Neutrophil (primary cell): ENCODE results near the gene GCN1.
A peak's percentile ranks its signal among the peaks of the same experiment; 100 is the strongest.
"Not testable (repeated sequence)": the region's sequence is repeated elsewhere in the genome, so short reads cannot be mapped to it uniquely, and the experiment has no call there.

Experiments
- H3K27ac ChIP-seq: fragments of 200-600 bp; sonication (generic); 2 replicates; pipeline ENCODE4 v1.5.1; 2016; ENCODE audit warnings: mild to moderate bottlenecking, moderate library complexity
- H3K27me3 ChIP-seq: fragments of 200-600 bp; sonication (generic); 2 replicates; pipeline ENCODE4 v1.6.0; 2016; ENCODE audit warnings: mild to moderate bottlenecking
- H3K36me3 ChIP-seq: fragments of 200-600 bp; sonication (generic); 2 replicates; pipeline ENCODE4 v1.5.1; 2017
- H3K4me1 ChIP-seq, 2 experiments: fragments of 200-600 bp in 1 of 2; sonication (generic) in 1 of 2; 1 replicate in 1 of 2; 2 replicates in 1 of 2; pipeline versions ENCODE4 v1.5.1 to v1.6.1; 2013 to 2016; ENCODE audit warnings: low read depth in 1 of 2, low read length in 1 of 2, mild to moderate bottlenecking in 1 of 2, moderate library complexity in 1 of 2; ENCODE audit not compliant: control insufficient read depth in 1 of 2, insufficient read depth in 1 of 2
- H3K4me3 ChIP-seq, 2 experiments: fragments of 200-600 bp in 1 of 2; sonication (generic) in 1 of 2; 1 replicate in 1 of 2; 2 replicates in 1 of 2; pipeline ENCODE4 v1.5.1; 2013 to 2016; ENCODE audit warnings: low read depth in 1 of 2, low read length in 1 of 2, mild to moderate bottlenecking in 1 of 2, moderate library complexity in 1 of 2
- H3K9me3 ChIP-seq: fragments of 200-600 bp; sonication (generic); 2 replicates; pipeline ENCODE4 v1.5.1; 2016
- TF ChIP-seq, protein P1 (sequence below): fragments of 200-600 bp; sonication (generic); IDR thresholded peaks from 2 replicates; pipeline ENCODE4 v1.5.1; 2016; ENCODE audit warnings: antibody characterized with exemption

Gene GCN1

DNA sequence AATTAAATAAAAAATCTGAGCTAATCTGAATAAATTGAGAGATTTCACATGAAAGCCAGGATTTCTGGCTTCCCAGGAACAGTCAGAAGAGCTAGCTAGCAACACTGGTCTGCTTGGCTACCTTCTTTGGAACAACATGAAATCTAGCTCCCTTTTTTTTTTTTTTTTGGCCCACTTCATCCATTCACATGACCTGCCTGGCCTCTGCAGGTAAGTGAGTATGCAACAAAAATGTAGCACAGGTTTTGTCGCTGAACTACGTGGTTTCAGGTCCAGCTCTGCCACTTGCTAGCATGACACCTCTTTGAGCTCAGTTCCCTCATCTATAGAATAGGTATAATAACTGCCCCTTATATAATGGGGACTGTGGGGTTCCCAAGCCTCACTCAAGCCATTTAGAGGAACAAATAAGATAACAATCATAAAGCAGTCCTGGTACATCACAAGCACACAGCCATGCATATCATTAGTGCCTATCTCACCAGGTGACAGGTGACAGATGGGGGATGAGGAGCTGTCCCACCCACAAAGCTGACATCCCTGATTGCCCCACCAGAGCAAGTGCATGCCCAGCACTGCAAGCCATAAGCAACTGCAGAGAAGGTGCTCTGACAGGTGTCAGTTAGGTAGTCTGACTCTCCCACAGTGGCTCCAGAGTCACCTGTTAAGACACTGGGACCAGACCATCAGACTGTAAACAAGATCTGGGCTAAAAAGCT lies 45.4 kb upstream of the GCN1 start:
- peak overlapping the region; percentile 98 for H3K27ac ChIP-seq

DNA sequence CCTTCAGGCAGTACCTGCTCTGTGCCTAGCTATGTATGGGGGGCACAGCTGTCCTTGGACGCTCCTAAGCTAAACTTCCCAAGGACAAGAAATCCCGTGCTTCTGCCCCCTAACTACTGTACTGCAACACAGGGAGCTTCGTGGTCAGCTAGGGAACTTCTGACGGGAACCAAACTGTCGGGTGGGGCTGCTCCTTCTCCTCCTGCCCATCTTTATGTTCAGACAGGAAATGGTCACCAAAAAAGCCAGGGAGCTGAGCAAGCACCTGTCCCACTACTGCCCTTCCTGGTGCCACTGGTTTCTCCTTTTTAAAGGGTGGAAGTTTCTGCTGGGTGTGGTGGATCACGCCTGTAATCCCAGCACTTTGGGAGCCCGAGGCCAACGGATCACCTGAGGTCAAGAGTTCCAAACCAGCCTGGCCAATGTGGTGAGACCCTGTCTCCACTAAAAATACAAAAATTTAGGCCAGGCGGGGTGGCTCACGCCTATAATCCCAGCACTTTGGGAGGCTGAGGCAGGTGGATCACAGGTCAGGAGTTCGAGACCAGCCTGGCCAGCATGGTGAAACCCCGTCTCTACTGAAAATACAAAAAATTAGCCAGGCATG lies 44.4 kb upstream of the GCN1 start:
- peaks cover 100% of the 10 kb centered on the region in 2 experiments for H3K4me1 ChIP-seq
- H3K9me3 ChIP-seq, result no peaks in the 10 kb centered on the region
- H3K27me3 ChIP-seq, result no peaks in the 10 kb centered on the region
- peak overlapping the region; percentile 60 to 68 for H3K4me3 ChIP-seq
- TF ChIP-seq, protein P1, sequence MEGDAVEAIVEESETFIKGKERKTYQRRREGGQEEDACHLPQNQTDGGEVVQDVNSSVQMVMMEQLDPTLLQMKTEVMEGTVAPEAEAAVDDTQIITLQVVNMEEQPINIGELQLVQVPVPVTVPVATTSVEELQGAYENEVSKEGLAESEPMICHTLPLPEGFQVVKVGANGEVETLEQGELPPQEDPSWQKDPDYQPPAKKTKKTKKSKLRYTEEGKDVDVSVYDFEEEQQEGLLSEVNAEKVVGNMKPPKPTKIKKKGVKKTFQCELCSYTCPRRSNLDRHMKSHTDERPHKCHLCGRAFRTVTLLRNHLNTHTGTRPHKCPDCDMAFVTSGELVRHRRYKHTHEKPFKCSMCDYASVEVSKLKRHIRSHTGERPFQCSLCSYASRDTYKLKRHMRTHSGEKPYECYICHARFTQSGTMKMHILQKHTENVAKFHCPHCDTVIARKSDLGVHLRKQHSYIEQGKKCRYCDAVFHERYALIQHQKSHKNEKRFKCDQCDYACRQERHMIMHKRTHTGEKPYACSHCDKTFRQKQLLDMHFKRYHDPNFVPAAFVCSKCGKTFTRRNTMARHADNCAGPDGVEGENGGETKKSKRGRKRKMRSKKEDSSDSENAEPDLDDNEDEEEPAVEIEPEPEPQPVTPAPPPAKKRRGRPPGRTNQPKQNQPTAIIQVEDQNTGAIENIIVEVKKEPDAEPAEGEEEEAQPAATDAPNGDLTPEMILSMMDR, result no peak
- peaks cover 16% of the 10 kb centered on the region for H3K36me3 ChIP-seq
- peak overlapping the region; percentile 98 for H3K27ac ChIP-seq

More for the DNA sequence above, 45.4 kb upstream of the GCN1 start:
- peaks cover 16% of the 10 kb centered on the region for H3K36me3 ChIP-seq
- TF ChIP-seq, protein P1, result no peak
- no peaks in the 10 kb centered on the region for H3K9me3 ChIP-seq
- peak overlapping the region in 1 of 2 experiments; percentile 68 for H3K4me3 ChIP-seq
- peaks cover 96 to 97% of the 10 kb centered on the region in 2 experiments for H3K4me1 ChIP-seq
- no peaks in the 10 kb centered on the region for H3K27me3 ChIP-seq

DNA sequence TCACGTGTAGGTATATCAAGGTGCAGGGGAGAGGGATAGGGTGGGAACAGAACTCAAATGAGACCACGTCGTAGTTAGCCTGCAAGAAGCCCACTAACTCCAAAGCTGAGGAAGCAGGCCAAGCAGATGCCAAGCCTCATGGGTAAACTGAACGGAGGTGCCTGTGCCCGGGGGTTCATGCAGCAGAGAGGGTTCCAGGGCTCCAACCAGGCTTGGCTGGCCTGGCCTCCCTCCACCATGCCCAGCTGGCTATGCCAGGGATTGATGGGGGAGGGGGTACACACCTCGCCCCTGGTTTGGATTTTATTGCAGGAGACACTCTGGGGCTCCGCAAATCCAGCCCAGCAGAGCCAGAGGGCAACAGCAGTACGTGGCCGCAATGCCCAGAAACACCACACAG lies 43.7 kb upstream of the GCN1 start:
- H3K27me3 ChIP-seq, result no peaks in the 10 kb centered on the region
- peak overlapping the region; percentile 60 to 68 for H3K4me3 ChIP-seq
- peak overlapping the region; percentile 98 for H3K27ac ChIP-seq
- peaks cover 100% of the 10 kb centered on the region in 2 experiments for H3K4me1 ChIP-seq
- no peaks in the 10 kb centered on the region for H3K9me3 ChIP-seq
- H3K36me3 ChIP-seq, result peaks cover 16% of the 10 kb centered on the region
- TF ChIP-seq, protein P1, result no peak

DNA sequence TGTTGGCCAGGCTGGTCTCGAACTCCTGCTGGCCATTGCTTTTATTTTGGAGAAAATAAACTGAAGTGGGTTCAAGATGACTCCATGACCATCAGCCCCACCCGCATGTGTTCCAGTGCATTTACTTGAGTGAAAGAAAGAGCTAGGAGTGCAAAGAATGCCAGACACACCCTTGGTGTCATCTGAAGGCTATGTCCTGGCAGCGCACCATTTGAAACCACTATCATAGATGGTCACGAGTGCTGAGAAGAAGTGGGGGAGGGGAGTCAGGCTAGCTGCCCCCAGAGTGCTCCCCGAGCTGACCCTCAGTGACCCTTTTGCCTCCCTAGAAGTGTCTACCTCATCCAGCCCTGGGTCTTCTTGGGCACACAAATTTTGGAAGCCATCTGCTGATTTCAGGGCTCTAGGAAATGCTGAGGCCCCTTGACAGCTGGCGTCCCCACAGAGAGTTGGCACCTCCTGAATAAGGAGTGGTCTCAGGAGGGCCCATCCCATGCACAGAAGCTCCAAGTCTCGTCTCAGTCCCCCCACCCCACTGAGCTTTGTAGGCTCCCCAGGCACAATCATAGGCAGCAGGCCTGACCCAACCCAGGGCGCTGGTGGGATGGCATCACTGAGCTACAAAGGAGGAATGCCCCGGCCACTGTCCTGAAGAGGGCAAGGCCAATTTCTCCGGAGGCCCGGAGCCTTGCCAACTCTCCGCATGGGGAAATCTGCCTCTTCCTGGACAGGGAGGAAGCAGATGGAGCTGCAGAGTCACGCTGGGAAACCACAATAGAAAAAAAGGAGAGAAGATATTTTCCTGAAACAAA lies 43.1 kb upstream of the GCN1 start:
- no peaks in the 10 kb centered on the region for H3K9me3 ChIP-seq
- peaks cover 16% of the 10 kb centered on the region for H3K36me3 ChIP-seq
- H3K4me3 ChIP-seq, result peak overlapping the region; percentile 60 to 68
- H3K27me3 ChIP-seq, result no peaks in the 10 kb centered on the region
- TF ChIP-seq, protein P1, result no peak
- peaks cover 99 to 100% of the 10 kb centered on the region in 2 experiments for H3K4me1 ChIP-seq
- H3K27ac ChIP-seq, result peak overlapping the region; percentile 98

DNA sequence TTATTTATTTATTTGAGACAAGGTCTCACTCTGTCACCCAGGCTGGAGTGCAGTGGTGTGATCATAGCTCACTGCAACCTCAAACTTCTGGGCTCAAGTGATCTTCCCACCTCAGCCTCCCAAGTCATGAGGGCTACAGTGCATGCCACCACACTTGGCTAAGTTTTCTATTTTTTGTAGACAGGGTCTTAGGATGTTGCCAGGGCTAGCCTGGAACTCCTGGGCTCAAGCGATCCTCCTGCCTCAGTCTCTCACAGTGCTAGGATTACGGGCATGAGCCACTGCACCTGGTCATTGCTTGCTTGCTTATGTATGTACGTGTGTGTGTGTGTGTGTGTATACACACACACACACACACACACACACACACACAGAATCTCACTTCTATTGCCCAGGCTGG lies 42.3 kb upstream of the GCN1 start:
- H3K9me3 ChIP-seq, H3K27me3 ChIP-seq: not testable (repeated sequence)
- peaks cover 99 to 100% of the 10 kb centered on the region in 2 experiments for H3K4me1 ChIP-seq
- H3K27ac ChIP-seq, result peak overlapping the region; percentile 98
- H3K4me3 ChIP-seq, result peak overlapping the region; percentile 60 to 68
- H3K36me3 ChIP-seq, result peaks cover 15% of the 10 kb centered on the region
